Body of pancreas (tissue), 4 donors: ENCODE measurements around the gene CCDC102B. TPM values are rescaled to one million over a fixed set of nuclear protein-coding genes. Genes with fewer than 3 reads are reported as not detected.

Experiments
- ATAC-seq: fragments of 150-250 bp; one replicate; pipeline ENCODE4 v1.9.1; 2016
- DNase-seq, 4 donors: peaks; one replicate each; pipeline ENCODE4 v3.0.0-alpha.2; 2019
- H3K27ac ChIP-seq, 4 donors: fragments of 200-600 bp; sonication (generic); 1 replicate in 3 of 4; 2 replicates in 1 of 4; pipeline versions ENCODE4 v1.5.1 to v1.6.1; 2016 to 2019; ENCODE audit warnings: mild to moderate bottlenecking in 1 of 4, mixed read lengths in 1 of 4, moderate library complexity in 1 of 4
- H3K27me3 ChIP-seq, 2 donors: fragments of 200-600 bp; sonication (generic); one replicate each; pipeline ENCODE4 v1.6.0; 2016; ENCODE audit warnings: mild to moderate bottlenecking in 1 of 2
- H3K36me3 ChIP-seq, 2 donors: fragments of 200-600 bp; sonication (generic); replicated peaks in 1 of 2; 2 replicates each; pipeline ENCODE4 v1.5.1; 2016; ENCODE audit warnings: low read depth in 2 of 2; ENCODE audit not compliant: insufficient read depth in 1 of 2
- H3K4me1 ChIP-seq: fragments of 200-600 bp; sonication (generic); one replicate; pipeline ENCODE4 v1.6.0; 2016
- H3K4me3 ChIP-seq, 2 donors: fragments of 200-600 bp; sonication (generic); 1 replicate in 1 of 2; 2 replicates in 1 of 2; pipeline ENCODE4 v1.5.1; 2016 to 2019
- H3K9me3 ChIP-seq, 3 donors: fragments of 200-600 bp; sonication (generic); 1 replicate in 2 of 3; 2 replicates in 1 of 3; pipeline ENCODE4 v1.5.1; 2016
- CTCF ChIP-seq, 7 experiments: fragments of 450-650 bp in 4 of 7; fragments of 200-600 bp in 3 of 7; sonication (generic) in 3 of 7; IDR thresholded peaks; one replicate each; pipeline ENCODE4 v1.5.1; 2016 to 2019; ENCODE audit warnings: antibody characterized with exemption in 7 of 7
- POLR2A ChIP-seq, 3 donors: fragments of 450-650 bp; IDR thresholded peaks; one replicate each; pipeline ENCODE4 v1.6.1; 2016; ENCODE audit warnings: antibody characterized with exemption in 3 of 3, mild to moderate bottlenecking in 2 of 3
- WGBS, 2 donors: methylation state at CpG; one replicate each; pipeline ENCODE4 v1.1.5; 2017; 5-methylcytosine and 5-hydroxymethylcytosine counted together
- intact Hi-C: fragments of 100-400 bp; cut with DNase I; formaldehyde crosslinking; loops from one replicate; pipeline ENCODE4 v1.15.1; 2023
- total RNA-seq, 2 donors: library from RNA; depleted of rRNA; stranded (reverse); fragments of >200 nt; gene quantifications; one replicate each; pipeline ENCODE4 v1.1.0, GENCODE V29; 2016

The CCDC102B gene
- total RNA-seq, 2 donors from 2014 or later, result 4.9 to 6.3 TPM

GRCh38 chr18:68909579-68909978 lies 111.7 kb downstream of the CCDC102B start:
- intact Hi-C loops, result no loop called here
- Histone ChIP-seq H3K27ac (no peak overlapping the region), H3K27me3 (no peaks in the 10 kb centered on the region), H3K4me1 (no peaks in the 10 kb centered on the region), H3K4me3 (no peak overlapping the region), H3K9me3 (no peaks in the 10 kb centered on the region), H3K36me3 (no peaks in the 10 kb centered on the region)
- no peak for ATAC-seq
- no peak for DNase-seq
- TF ChIP-seq CTCF (IDR thresholded peaks at IDR 0.05), result no peak
- no peak for TF ChIP-seq POLR2A (IDR thresholded peaks at IDR 0.05)

DNA sequence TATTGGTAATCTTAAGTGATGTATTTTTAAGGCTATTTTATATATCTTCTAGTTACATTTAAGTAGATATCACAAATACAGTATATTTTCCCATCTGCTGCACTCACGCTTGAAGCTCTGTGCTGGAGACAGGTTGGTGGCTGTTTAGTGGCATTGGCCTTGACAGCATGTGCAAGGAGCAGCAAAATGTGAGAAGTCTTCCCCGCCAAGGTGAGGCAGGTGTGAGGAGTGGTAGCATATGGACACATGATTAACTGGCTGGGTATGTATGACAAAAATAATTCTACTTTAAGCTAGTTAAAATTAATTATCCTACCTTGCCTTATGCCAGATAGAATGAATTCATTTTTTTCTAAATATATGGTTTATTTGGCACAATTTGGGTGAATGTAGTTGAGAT lies 117.2 kb downstream of the CCDC102B start:
- 68 to 81% methylated on average over 2 of the region's 2 CpGs for WGBS, 2 donors
- TF ChIP-seq CTCF (IDR thresholded peaks at IDR 0.05) (no peak), POLR2A (IDR thresholded peaks at IDR 0.05) (no peak)
- Histone ChIP-seq H3K4me1 (no peaks in the 10 kb centered on the region), H3K27me3 (no peaks in the 10 kb centered on the region), H3K27ac (no peak overlapping the region), H3K9me3 (no peaks in the 10 kb centered on the region), H3K36me3 (no peaks in the 10 kb centered on the region), H3K4me3 (no peak overlapping the region)
- intact Hi-C loops, result no loop called here
- no peak for ATAC-seq
- no peak for DNase-seq

GRCh38 chr18:68916734-68917133 lies 118.9 kb downstream of the CCDC102B start:
- Histone ChIP-seq H3K4me1 (no peaks in the 10 kb centered on the region), H3K4me3 (no peak overlapping the region), H3K27me3 (no peaks in the 10 kb centered on the region), H3K27ac (no peak overlapping the region), H3K36me3 (no peaks in the 10 kb centered on the region), H3K9me3 (no peaks in the 10 kb centered on the region)
- intact Hi-C loops, result no loop called here
- ATAC-seq, result no peak
- TF ChIP-seq CTCF (IDR thresholded peaks at IDR 0.05), result no peak
- no peak for TF ChIP-seq POLR2A (IDR thresholded peaks at IDR 0.05)
- WGBS, 2 donors, result 58 to 64% methylated on average over 5 of the region's 5 CpGs
- DNase-seq, result no peak

DNA sequence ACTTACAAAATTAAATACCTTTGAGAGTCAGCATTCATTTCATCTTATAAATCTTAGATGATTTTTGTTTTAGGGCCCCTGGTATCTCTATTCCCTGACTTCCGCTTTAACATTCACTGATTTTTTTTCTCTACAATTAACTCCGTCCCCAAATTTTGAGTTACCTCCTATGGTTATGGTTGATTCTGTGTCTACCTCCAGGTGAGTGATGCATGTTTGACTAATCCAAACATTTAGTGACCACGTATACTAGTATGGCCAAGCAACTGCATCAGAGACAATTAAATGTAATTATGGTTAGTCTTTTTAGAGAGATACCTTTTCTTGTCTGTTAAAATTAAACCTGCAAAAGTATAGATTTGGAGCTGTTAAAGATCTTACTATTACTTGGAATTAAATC lies 120.3 kb downstream of the CCDC102B start:
- TF ChIP-seq POLR2A (IDR thresholded peaks at IDR 0.05) (no peak), CTCF (IDR thresholded peaks at IDR 0.05) (no peak)
- H3K27me3 ChIP-seq, result no peaks in the 10 kb centered on the region
- no peaks in the 10 kb centered on the region for H3K9me3 ChIP-seq
- no peak overlapping the region for H3K4me3 ChIP-seq
- no peak for ATAC-seq
- no peaks in the 10 kb centered on the region for H3K36me3 ChIP-seq
- no peak for DNase-seq
- WGBS, 2 donors, result 72 to 73% methylated on average over 3 of the region's 3 CpGs
- intact Hi-C loops, result no loop called here
- H3K4me1 ChIP-seq, result no peaks in the 10 kb centered on the region
- H3K27ac ChIP-seq, result no peak overlapping the region

DNA sequence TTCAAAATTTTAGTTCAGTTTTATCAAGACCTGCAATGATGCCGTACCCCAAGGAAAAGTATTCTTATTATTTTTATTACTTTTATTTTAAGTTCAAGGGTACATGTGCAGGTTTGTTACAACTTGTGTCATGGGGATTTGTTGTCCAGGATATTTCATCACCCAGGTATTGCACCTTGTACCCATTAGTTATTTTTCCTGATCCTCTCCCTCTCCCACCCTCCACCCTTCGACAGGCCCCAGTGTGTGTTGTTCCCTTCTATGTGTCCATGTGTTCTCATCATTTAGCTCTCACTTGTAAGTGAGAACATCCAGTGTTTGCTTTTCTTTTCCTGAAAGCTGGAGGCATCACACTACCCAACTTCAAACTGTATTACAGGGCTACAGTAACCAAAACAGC lies 122.0 kb downstream of the CCDC102B start:
- intact Hi-C loops, result no loop called here
- Histone ChIP-seq H3K27me3 (no peaks in the 10 kb centered on the region), H3K9me3 (no peaks in the 10 kb centered on the region), H3K27ac (no peak overlapping the region), H3K4me3 (no peak overlapping the region), H3K4me1 (no peaks in the 10 kb centered on the region), H3K36me3 (no peaks in the 10 kb centered on the region)
- no peak for ATAC-seq
- WGBS, 2 donors, result 73 to 91% methylated on average over 2 of the region's 2 CpGs
- DNase-seq, result no peak
- no peak for TF ChIP-seq CTCF (IDR thresholded peaks at IDR 0.05)
- TF ChIP-seq POLR2A (IDR thresholded peaks at IDR 0.05), result no peak
